Panc1 (cell line): Measurements from ENCODE around the gene TTC13. TPM values are rescaled to one million over a fixed set of nuclear protein-coding genes. Genes with fewer than 3 reads are reported as not detected.

ENCODE experiments used
- ATAC-seq: fragments of 200-7000 bp; cut with Tn5 transposase; 2 replicates; pipeline ENCODE4 v1.9.1; 2020; ENCODE audit warnings: mild to moderate bottlenecking, moderate library complexity
- BruUV-seq: library from RNA; stranded (reverse); fragments of 400-500 nt; replicated peaks from 2 replicates; lab custom pipeline; 2021; lab: Mats Ljungman, UMichigan
- CTCF ChIA-PET: fragments of 300-600 bp; sonication (Branson Sonifier 250); formaldehyde crosslinking; loops from one replicate; lab custom pipeline; 2022; ENCODE audit warnings: antibody characterized with exemption; lab: Charles Lee
- POLR2A ChIA-PET: fragments of 300-600 bp; sonication (Branson Sonifier 250); formaldehyde crosslinking; loops from one replicate; lab custom pipeline; 2022; ENCODE audit warnings: antibody characterized with exemption; lab: Charles Lee
- DNase-seq: peaks from one replicate; pipeline ENCODE4 v3.0.0-alpha.2; 2010; ENCODE audit warnings: low read depth, low spot score
- H3K27ac ChIP-seq: 2 replicates; pipeline ENCODE4 v1.5.1; 2011; ENCODE audit warnings: mild to moderate bottlenecking, low read length, inconsistent platforms
- H3K27me3 ChIP-seq: fragments of 200-500 bp; sonication (Bioruptor generic); 2 replicates; pipeline ENCODE4 v1.6.0; 2014; ENCODE audit warnings: low read length, inconsistent platforms; ENCODE audit not compliant: control insufficient read depth, insufficient read depth
- H3K36me3 ChIP-seq: fragments of 200-500 bp; sonication (Bioruptor generic); 2 replicates; pipeline ENCODE4 v1.5.1; 2014; ENCODE audit warnings: inconsistent platforms, mild to moderate bottlenecking, low read length, moderate library complexity; ENCODE audit not compliant: control insufficient read depth, insufficient read depth
- H3K4me1 ChIP-seq: 2 replicates; pipeline ENCODE4 v1.5.1; 2011; ENCODE audit warnings: inconsistent platforms, mild to moderate bottlenecking, low read length, moderate library complexity; ENCODE audit not compliant: control insufficient read depth, insufficient read depth
- H3K4me3 ChIP-seq, 2 experiments: 2 replicates each; pipeline ENCODE4 v1.5.1; 2011 to 2012; ENCODE audit warnings: low read depth in 2 of 2, low read length in 2 of 2, mild to moderate bottlenecking in 2 of 2, inconsistent platforms in 1 of 2, moderate library complexity in 1 of 2
- H3K9me3 ChIP-seq: fragments of 200-500 bp; sonication (Bioruptor generic); 2 replicates; pipeline ENCODE4 v1.5.1; 2014; ENCODE audit warnings: low read depth, mild to moderate bottlenecking, inconsistent platforms, low read length, moderate library complexity; ENCODE audit not compliant: control insufficient read depth, insufficient read depth
- POLR2AphosphoS5 ChIP-seq: IDR thresholded peaks from 2 replicates; pipeline ENCODE4 v1.6.1; 2012; ENCODE audit warnings: mild to moderate bottlenecking, low read depth, low read length, moderate library complexity
- SIN3A ChIP-seq: IDR thresholded peaks from 2 replicates; pipeline ENCODE4 v1.6.1; 2012; ENCODE audit warnings: low read depth, mild to moderate bottlenecking, low read length, moderate library complexity, borderline replicate concordance; ENCODE audit not compliant: insufficient read depth
- TCF7L2 ChIP-seq: IDR thresholded peaks from 2 replicates; pipeline ENCODE4 v1.6.1; 2011; ENCODE audit warnings: mild to moderate bottlenecking, low read depth, low read length, inconsistent platforms
- in situ Hi-C: cut with HindIII; loops from 2 replicates; pipeline ENCODE4 v1.10.0; 2016; ENCODE audit warnings: low sequenced_read_pairs, low pct_unique_long_range_greater_than_20kb
- intact Hi-C: fragments of 100-400 bp; cut with micrococcal nuclease; formaldehyde crosslinking; loops from one replicate; pipeline ENCODE4 v1.10.0; 2022; ENCODE audit not compliant: unreplicated experiment
- total RNA-seq: library from RNA; stranded (reverse); gene quantifications from one replicate; pipeline ENCODE4 v1.2.1, GENCODE V29; 2021; ENCODE audit not compliant: unreplicated experiment
- TF ChIP-seq, protein P1 (sequence below): fragments of 450-650 bp; IDR thresholded peaks from 2 replicates; pipeline ENCODE4 v1.5.1; 2017; ENCODE audit warnings: mild to moderate bottlenecking
- TF ChIP-seq, protein P2 (sequence below), 2 experiments: IDR thresholded peaks; 2 replicates each; pipeline ENCODE4 v1.6.1; 2011 to 2012; ENCODE audit warnings: low read depth in 2 of 2, control low read depth in 1 of 2, low read length in 1 of 2, mild to moderate bottlenecking in 1 of 2, moderate library complexity in 1 of 2; ENCODE audit not compliant: insufficient read depth in 1 of 2

The TTC13 gene
- total RNA-seq, 1 experiment from 2014 or later: 19.0 TPM

DNA sequence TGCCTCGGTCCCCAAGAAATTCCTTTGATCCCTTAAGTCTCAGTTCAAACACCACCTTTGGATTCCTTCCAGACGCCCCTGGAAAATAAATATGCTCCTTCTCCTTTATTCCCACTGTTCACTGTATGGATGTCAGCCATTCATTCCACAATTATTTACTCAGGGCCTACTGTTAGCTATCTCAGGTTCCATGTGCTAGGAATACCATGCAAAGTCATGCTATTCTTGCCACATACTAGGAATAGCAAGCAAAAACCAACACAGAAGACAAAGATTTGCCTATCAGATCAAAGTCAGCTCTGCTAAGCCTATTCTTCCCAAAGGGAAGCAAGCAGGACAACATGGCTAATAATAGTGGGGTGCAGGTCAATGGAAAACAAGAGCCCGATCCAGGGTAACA lies 29.8 kb downstream of the TTC13 start:
- H3K9me3 ChIP-seq: no peaks in the 10 kb centered on the region
- no peak for DNase-seq
- ATAC-seq: no peak
- CTCF ChIA-PET: no interaction called here
- no peaks in the 10 kb centered on the region for H3K4me1 ChIP-seq
- no peaks in the 10 kb centered on the region; the same call in 1 of the 2 replicates for H3K36me3 ChIP-seq
- POLR2A ChIA-PET: interaction anchor here (0.6 kb wide), 1 partner anchor 123 kb away, joined by 3 read pairs; no protein-coding TSS in a partner anchor
- TF ChIP-seq POLR2AphosphoS5 (no peak), TCF7L2 (no peak), SIN3A (no peak)
- TF ChIP-seq, protein P1, sequence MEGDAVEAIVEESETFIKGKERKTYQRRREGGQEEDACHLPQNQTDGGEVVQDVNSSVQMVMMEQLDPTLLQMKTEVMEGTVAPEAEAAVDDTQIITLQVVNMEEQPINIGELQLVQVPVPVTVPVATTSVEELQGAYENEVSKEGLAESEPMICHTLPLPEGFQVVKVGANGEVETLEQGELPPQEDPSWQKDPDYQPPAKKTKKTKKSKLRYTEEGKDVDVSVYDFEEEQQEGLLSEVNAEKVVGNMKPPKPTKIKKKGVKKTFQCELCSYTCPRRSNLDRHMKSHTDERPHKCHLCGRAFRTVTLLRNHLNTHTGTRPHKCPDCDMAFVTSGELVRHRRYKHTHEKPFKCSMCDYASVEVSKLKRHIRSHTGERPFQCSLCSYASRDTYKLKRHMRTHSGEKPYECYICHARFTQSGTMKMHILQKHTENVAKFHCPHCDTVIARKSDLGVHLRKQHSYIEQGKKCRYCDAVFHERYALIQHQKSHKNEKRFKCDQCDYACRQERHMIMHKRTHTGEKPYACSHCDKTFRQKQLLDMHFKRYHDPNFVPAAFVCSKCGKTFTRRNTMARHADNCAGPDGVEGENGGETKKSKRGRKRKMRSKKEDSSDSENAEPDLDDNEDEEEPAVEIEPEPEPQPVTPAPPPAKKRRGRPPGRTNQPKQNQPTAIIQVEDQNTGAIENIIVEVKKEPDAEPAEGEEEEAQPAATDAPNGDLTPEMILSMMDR: no peak
- TF ChIP-seq, protein P2, sequence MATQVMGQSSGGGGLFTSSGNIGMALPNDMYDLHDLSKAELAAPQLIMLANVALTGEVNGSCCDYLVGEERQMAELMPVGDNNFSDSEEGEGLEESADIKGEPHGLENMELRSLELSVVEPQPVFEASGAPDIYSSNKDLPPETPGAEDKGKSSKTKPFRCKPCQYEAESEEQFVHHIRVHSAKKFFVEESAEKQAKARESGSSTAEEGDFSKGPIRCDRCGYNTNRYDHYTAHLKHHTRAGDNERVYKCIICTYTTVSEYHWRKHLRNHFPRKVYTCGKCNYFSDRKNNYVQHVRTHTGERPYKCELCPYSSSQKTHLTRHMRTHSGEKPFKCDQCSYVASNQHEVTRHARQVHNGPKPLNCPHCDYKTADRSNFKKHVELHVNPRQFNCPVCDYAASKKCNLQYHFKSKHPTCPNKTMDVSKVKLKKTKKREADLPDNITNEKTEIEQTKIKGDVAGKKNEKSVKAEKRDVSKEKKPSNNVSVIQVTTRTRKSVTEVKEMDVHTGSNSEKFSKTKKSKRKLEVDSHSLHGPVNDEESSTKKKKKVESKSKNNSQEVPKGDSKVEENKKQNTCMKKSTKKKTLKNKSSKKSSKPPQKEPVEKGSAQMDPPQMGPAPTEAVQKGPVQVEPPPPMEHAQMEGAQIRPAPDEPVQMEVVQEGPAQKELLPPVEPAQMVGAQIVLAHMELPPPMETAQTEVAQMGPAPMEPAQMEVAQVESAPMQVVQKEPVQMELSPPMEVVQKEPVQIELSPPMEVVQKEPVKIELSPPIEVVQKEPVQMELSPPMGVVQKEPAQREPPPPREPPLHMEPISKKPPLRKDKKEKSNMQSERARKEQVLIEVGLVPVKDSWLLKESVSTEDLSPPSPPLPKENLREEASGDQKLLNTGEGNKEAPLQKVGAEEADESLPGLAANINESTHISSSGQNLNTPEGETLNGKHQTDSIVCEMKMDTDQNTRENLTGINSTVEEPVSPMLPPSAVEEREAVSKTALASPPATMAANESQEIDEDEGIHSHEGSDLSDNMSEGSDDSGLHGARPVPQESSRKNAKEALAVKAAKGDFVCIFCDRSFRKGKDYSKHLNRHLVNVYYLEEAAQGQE (IDR thresholded peaks at IDR 0.05; ENCODE audit: insufficient read depth in 1 of 2, low read depth in 2 of 2, low read length in 1 of 2): no peak
- no peak overlapping the region for H3K4me3 ChIP-seq
- intact Hi-C loops (no loop called here), in situ Hi-C loops (no loop called here)
- no peaks in the 10 kb centered on the region for H3K27me3 ChIP-seq
- BruUV-seq: no TSS peak
- H3K27ac ChIP-seq: no peak overlapping the region

- no TSS peak for BruUV-seq
- in situ Hi-C loops: no loop called here
- CTCF ChIA-PET: no interaction called here
Observed at GRCh38 chr1:230948301-230948700, 30.4 kb downstream of the TTC13 start.

More at GRCh38 chr1:230948301-230948700, 30.4 kb downstream of the TTC13 start:
- Histone ChIP-seq H3K36me3 (no peaks in the 10 kb centered on the region; the same call in 1 of the 2 replicates), H3K27me3 (no peaks in the 10 kb centered on the region), H3K4me3 (no peak overlapping the region), H3K27ac (no peak overlapping the region), H3K4me1 (no peaks in the 10 kb centered on the region), H3K9me3 (no peaks in the 10 kb centered on the region)
- ATAC-seq: no peak
- no peak for DNase-seq
- intact Hi-C loops: no loop called here
- TF ChIP-seq, protein P2 (IDR thresholded peaks at IDR 0.05; ENCODE audit: insufficient read depth in 1 of 2, low read depth in 2 of 2, low read length in 1 of 2): no peak
- TF ChIP-seq SIN3A (no peak), POLR2AphosphoS5 (no peak), TCF7L2 (no peak)
- TF ChIP-seq, protein P1: no peak
- POLR2A ChIA-PET: no interaction called here
